Nephron (organoid): ENCODE data around the gene TEX26.

Source experiments
- H3K27ac Mint-ChIP-seq, 3 experiments: 2 replicates each; pipeline ENCODE4 v1.8.0; 2020; ENCODE audit warnings: mixed read lengths in 3 of 3, mild to moderate bottlenecking in 2 of 3, moderate library complexity in 1 of 3
- H3K27me3 Mint-ChIP-seq: 2 replicates; pipeline ENCODE4 v1.8.0; 2021; ENCODE audit warnings: low read depth, mild to moderate bottlenecking, moderate library complexity, mixed read lengths
- H3K36me3 Mint-ChIP-seq: 2 replicates; pipeline ENCODE4 v1.8.0; 2020; ENCODE audit warnings: low read depth, mixed read lengths
- H3K4me1 Mint-ChIP-seq: 2 replicates; pipeline ENCODE4 v1.8.0; 2020; ENCODE audit warnings: mixed read lengths
- H3K4me3 Mint-ChIP-seq, 3 experiments: 2 replicates each; pipeline ENCODE4 v1.8.0; 2020; ENCODE audit warnings: mild to moderate bottlenecking in 3 of 3, mixed read lengths in 3 of 3, moderate library complexity in 2 of 3
- H3K9me3 Mint-ChIP-seq: 2 replicates; pipeline ENCODE4 v1.8.0; 2020; ENCODE audit warnings: mixed read lengths
- CTCF ChIP-seq, 3 experiments: fragments of 200-600 bp; sonication (generic); IDR thresholded peaks; one replicate each; pipeline ENCODE4 v1.5.0; 2021; ENCODE audit warnings: antibody characterized with exemption in 3 of 3; ENCODE audit not compliant: unreplicated experiment in 3 of 3

TEX26 gene

DNA sequence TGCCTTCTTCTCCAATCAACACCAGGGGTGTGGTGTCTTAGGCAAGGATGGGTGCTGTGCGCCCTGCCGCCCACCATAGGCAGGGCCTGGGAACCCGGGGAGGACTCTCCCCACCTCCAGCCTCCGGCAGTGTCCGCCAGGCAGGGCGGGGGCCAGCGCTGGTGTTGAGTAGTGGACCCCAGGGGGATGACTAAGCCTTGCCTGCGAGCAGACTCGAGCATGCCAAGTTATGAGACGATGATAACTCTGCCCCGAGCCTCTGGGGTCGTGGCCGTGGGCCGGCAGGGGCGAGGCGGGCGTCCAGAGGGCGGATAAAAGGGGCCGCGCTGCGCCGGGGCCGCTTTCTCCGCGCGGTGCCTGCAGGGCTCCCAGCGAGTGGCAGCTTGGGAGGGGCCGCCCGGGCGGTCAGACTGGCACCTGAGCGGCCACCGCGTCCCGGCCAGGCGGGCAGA lies 26.5 kb upstream of the TEX26 start, which contains the start of gene MEDAG:
Gene MEDAG (plus strand): TSS at position 340 of the 452 bp plus-strand sequence. CDS start 245 bp downstream, outside the sequence.
- peak within 1 kb of the TSS; percentile 70 to 76 (median 73) for H3K4me3 Mint-ChIP-seq
- peak within 1 kb of the TSS in 2 of 3 experiments; percentile 34 to 57 for H3K27ac Mint-ChIP-seq
- peaks cover 34% of the 10 kb centered on the region for H3K4me1 Mint-ChIP-seq
- no peak for TF ChIP-seq CTCF (IDR thresholded peaks at IDR 0.05; ENCODE audit: unreplicated experiment in 3 of 3)
- H3K9me3 Mint-ChIP-seq = no peaks in the 10 kb centered on the region
- H3K36me3 Mint-ChIP-seq = no peaks in the 10 kb centered on the region
- peaks cover 41% of the 10 kb centered on the region for H3K27me3 Mint-ChIP-seq

GRCh38 chr13:30906411-30907051 lies 25.9 kb upstream of the TEX26 start:
- Mint-ChIP-seq H3K27me3 (peaks cover 41% of the 10 kb centered on the region), H3K4me3 (peak overlapping the region; percentile 57 to 72 (median 61)), H3K27ac (peak overlapping the region in 1 of 3 experiments; percentile 57), H3K9me3 (no peaks in the 10 kb centered on the region), H3K36me3 (no peaks in the 10 kb centered on the region), H3K4me1 (peaks cover 34% of the 10 kb centered on the region)
- TF ChIP-seq CTCF (IDR thresholded peaks at IDR 0.05; ENCODE audit: unreplicated experiment in 3 of 3) = no peak

DNA sequence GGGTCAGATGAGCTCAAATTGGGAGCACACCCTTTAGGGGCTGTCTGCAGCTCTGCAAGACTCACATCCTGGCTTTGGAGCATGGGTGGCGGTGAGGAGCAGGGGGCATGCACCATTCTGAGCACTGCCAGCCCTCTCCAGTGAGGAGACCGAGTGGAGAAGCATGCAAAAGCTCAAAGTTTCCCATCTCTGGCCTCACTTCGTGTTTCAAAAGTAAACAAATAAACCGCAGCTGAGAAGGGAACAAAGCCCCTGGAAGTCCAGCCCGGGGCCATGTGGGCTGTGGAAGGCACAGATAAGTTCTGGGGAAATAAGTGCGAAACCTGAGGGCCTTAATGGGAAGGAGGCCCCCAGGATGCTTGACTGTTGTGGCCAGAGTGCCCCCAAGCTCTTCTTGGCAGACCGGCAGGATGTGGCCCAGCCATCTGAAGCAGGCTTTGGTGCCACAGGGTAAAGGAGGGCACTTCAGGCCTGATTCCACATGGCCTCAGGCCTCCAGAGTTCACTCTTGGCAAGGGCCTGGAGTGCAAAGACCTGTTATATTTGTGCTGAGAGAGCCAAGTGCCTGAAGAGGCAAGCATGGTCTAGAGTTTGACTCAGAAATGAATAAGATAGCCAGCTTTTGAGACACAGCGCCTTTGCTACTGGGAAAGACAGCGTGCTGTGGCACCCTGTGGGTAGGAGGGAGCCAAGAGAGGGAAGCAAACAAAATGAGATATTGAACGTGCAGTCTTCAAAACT lies 25.2 kb upstream of the TEX26 start:
- H3K4me3 Mint-ChIP-seq = peak overlapping the region; percentile 66 to 72 (median 70)
- H3K9me3 Mint-ChIP-seq = no peaks in the 10 kb centered on the region
- no peaks in the 10 kb centered on the region for H3K36me3 Mint-ChIP-seq
- TF ChIP-seq CTCF (IDR thresholded peaks at IDR 0.05; ENCODE audit: unreplicated experiment in 3 of 3) = no peak
- peaks cover 41% of the 10 kb centered on the region for H3K27me3 Mint-ChIP-seq
- peak overlapping the region; percentile 41 to 68 (median 57) for H3K27ac Mint-ChIP-seq
- peaks cover 39% of the 10 kb centered on the region for H3K4me1 Mint-ChIP-seq

GRCh38 chr13:30908416-30908980 lies 24.0 kb upstream of the TEX26 start:
- Mint-ChIP-seq H3K9me3 (no peaks in the 10 kb centered on the region), H3K27me3 (peaks cover 34% of the 10 kb centered on the region), H3K36me3 (no peaks in the 10 kb centered on the region), H3K4me1 (peaks cover 39% of the 10 kb centered on the region), H3K27ac (peak overlapping the region in 2 of 3 experiments; percentile 57 to 68), H3K4me3 (peak overlapping the region in 1 of 3 experiments; percentile 51)
- no peak for TF ChIP-seq CTCF (IDR thresholded peaks at IDR 0.05; ENCODE audit: unreplicated experiment in 3 of 3)

DNA sequence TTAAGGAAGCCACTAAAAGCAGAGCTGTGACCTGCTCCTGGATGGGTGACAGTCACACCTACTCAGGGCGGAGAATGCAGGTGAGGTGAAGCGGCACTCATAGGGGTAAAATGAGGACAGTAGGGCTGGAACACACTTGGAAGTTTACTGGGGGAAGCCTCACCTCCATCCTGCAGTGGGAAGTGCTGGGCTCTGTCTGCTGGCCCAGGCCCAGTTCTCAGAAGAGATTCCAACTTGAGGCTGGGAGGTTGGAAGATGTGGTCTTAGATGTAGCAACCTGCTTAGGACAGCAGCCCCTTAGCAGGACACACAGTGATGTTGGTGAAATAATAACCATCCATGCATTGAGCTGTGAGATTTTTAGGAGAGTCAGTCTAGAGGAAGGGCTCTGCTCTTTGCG lies 21.8 kb upstream of the TEX26 start:
- Mint-ChIP-seq H3K4me1 (peaks cover 32% of the 10 kb centered on the region), H3K27ac (no peak overlapping the region), H3K4me3 (no peak overlapping the region), H3K27me3 (peaks cover 13% of the 10 kb centered on the region), H3K9me3 (no peaks in the 10 kb centered on the region), H3K36me3 (no peaks in the 10 kb centered on the region)
- TF ChIP-seq CTCF (IDR thresholded peaks at IDR 0.05; ENCODE audit: unreplicated experiment in 3 of 3) = no peak
